HG02623 (cell line): ENCODE results near the gene LMBR1L.

Experiments
- ATAC-seq: cut with Tn5 transposase; IDR thresholded peaks from one replicate; pipeline ENCODE4 v1.9.1; 2021; ENCODE audit warnings: moderate library complexity; ENCODE audit not compliant: unreplicated experiment

Gene LMBR1L

DNA sequence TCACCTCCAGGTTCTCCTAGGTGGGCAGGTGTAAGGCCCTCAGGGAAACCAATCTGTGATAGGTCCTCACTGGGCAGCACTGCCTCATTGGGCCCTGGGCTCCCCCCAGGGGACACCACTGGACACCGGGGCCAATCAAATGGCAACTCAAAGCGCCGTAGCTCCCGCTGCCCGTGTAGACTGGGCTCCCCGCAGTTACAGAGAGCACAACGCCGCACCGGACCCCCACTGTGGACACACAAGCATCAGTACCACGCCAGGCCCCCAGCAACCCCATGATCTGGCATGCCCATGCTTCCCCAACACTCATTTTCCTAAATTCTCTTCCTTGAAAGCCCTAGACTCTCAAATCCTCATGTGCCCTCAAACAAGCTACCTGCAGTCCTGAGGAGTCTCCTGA lies 56.1 kb downstream of the LMBR1L start:
- no peak for ATAC-seq

DNA sequence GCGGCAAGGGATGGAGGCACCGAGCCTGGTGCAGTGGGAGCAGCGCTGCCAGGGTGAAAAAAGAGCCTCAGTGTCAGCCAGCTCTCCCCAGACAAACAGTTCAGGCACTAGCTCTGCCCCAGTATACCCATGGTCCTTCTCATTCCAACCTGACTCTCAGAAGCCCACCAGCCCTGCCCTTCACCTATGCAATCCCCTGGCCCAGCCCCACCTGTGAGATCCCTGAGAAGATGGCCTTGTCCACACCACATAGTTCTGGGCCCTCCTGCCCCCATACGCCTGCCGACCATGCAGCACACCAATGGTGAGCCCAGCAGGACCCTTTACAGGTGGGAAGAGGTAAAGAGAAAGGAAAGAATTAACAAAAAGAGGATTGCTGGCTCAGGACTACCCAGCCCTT lies 56.6 kb downstream of the LMBR1L start:
- ATAC-seq: no peak

DNA sequence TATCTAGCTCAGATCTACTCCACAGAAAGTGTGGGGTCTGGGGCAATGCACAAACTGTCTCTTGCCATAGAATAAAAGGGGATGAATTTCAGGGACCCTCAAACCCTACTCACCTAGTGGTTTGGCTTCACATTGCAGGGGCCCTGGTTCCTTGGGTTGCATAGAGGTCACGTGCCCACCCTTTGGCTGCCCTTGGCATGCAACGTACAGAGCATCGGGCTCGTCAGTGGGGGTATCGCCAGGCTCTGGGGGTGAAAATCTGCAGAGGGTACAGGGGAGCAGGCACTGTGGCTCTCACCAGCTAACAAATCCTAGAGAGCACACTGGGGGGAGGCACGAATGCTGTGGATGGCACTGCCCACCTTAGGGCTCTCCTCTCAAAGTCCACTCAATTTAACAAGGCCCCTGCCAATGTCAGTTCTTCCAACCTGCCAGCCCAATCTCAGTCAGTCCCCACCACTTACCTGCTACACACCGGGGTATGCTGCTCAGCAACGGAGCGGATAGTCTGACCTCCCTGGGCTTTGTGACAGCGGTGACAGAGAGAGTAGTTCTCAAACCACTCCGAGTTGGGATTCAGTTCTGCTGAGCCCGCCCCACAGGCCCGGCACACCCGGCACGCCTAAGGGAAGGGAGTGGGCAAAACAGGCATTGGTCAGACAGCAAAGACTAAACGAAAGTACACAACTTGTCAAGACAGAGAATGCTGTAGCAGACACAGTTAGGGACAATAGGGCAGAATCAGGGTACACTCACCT lies 58.0 kb downstream of the LMBR1L start:
- no peak for ATAC-seq

DNA sequence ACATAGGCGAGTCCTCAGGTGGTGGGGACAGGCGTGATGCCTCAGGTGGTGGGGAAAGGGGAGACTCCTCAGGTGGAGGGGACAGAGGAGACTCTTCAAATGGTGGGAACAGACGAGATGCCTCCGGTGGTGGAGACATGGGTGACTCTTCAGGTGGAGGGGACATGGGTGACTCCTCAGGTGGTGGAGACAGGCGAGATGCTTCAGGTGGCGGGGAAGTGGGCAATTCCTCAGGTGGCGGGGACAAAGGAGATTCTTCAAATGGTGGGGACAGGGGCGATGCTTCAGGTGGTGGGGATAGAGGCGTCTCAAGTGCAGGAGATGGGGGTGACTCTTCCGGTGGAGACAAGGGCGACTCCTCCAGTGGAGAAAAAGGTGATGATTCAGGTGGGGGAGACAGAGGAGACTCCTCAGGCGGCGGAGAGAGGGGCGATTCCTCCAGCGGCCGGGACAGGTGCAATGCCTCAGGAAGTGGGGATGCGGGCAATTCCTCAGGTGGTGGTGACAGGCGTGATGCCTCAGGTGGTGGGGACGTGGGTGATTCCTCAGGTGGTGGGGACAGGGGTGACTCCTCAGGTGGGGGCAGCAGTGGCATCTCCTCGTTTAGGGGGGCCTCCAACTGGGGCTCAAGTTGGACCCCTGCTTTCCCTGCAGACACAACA lies 58.7 kb downstream of the LMBR1L start:
- ATAC-seq: no peak

DNA sequence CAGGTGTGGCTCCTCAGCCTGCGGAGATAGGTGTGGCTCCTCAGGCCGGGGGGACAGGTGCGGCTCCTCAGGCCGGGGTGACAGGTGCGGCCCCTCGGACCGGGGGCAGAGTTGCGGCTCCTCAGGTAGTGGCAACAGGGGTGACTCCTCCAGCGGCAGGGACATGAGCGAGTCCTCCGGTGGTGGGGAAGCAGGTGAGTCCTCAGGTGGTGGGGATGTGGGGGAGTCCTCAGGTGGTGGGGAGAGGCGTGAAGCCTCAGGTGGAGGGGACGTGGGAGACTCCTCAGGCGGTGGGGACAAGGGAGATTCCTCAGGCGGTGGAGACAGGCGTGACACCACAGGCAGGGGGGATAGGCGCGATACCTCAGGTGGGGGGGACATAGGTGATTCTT lies 59.3 kb downstream of the LMBR1L start:
- no peak for ATAC-seq

DNA sequence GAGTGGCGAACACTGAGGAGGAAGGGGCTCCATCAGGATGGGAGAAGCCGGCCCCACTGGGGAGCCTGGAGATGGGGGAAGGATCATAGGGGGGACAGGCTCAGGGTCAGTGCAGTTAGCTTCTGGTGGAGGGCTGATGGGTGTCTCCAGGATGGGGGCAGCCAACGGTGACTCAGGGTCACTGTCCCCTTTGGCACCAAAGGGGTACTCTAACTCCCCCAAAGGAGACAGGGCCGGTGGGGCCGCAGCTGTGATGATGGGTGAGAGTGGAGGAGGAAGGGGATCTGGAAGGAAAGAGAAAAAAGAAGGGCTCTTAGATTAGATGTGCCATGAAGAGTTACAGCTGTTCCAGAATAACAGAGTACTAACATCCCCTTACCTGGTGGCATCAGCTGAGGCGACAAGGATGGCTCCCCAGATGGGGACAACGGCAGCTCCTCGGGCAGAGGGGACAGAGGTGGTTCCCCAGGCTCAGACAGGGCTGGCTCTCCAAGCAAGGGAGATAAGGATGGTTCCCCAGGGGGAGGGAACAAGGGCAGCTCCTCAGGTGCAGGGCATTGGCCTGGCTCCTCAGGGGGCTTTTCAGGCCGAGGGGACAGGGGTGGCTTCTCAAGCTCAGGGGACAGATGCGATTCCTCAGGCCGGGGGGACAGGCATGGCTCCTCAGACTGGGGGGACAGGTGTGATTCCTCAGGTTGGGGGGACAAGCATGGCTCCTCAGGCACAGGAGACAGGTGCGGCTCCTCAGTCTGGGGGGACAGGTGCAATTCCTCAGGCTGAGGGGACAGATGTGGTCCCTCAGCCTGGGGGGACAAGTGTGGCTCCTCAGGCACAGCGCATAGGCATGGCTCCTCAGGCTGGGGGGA lies 59.9 kb downstream of the LMBR1L start:
- no peak for ATAC-seq

DNA sequence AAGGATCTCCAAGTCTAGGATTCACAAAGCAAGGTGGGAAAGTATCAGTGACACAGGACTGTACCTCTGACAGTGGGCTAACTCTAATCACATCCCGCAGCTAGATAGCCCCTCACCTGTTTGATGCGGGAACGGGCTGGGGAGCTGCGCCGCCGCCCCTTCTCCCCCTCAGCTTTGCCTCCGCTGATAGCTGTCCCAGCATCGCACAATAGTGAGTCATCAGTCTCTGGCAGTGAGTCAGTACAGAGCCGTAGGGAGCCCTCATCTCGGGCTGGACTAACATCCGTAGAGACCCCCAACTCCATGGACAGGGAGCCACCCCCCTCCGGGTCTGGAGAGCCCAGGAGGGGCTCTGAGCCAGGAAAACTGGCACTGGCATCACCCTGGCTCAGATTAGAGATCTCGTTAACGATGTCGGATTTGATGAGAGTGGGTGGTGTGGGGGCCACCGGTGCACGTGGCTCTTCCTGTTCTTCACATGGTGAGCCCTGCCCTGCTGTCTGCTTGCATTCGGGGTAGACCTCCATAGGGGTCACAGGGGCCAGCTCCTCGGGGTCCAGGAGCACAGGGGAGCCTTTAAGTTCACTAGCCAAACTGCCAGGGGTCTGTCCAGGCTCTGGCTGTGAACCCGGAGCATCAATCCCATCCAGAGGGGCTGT lies 61.0 kb downstream of the LMBR1L start:
- no peak for ATAC-seq

DNA sequence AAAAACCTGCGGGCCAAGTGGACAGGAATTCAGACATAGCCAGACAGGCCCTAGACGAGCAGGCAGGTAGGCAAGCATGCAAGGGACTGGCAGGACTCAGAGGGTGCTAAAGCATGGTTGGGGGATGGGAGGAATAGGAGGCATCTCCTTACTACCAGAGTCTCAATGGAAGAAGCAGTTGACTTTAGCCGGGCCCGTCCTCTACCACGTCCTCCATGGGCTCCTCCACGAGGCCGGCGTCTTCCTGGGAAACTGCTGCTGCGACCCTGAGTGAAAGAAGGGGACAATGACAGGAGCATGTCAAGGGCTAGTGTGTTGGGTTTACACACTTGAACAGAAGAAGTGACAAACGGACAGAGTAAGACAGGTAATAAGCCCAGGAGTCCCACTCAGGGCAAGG lies 61.7 kb downstream of the LMBR1L start:
- ATAC-seq: no peak
